ENCODE data around the gene BTBD16.
A peak's percentile ranks its signal among the peaks of the same experiment; 100 is the strongest.

BTBD16 gene

DNA sequence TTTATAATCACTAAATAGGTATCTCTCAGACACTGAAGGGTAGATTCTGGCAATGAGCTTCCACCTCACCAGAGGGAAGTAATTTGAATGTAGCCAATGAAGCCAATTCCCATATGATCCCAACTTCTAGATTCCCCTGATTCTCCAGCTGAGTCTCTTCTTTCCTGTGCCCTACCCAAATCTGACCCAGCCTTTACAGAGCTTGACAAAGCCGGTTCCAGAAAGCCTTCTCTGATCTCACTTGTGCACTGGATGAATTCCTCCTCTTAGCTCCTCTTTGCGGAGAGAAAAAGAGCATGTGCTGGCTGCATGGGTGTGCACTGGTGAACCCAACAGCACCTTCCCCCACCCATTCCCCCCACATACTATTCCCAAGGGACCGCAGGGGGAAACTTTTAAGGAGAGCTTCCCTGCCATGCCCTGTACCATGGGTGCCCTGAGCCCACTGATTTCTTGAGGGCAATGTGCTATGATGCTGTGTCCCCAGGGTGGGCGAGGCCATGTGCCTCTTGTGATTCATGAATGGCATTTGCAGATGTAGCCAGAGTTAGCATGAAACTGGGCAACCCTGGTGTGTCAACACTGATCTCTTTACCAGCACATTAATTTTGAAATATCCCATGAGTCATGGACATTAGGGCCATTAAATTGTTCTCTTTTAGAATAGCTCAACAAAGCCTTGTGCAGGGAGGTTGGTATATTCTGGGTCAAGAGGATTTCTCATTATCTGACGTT, 53.0 kb downstream of the BTBD16 start:
- DNase-seq = no peak

DNA sequence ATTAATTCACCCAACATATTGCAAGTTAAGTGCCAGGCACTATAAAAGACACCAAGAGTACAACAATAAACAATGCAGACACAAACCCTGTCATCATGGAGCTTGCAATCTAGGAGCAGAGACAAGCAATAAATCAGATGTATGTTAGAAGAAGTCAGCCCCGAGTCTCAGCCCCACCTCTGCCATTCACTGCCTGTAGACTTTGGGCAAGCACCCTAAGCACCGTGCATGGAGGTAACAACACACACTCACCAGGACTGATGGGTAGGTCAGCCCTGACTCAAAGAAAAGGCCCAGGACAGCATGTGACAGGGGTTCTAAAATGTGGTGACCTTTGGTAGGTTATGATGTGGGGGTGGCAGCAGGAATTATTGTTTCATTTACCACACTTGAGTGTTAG, 54.1 kb downstream of the BTBD16 start:
- DNase-seq = no peak

DNA sequence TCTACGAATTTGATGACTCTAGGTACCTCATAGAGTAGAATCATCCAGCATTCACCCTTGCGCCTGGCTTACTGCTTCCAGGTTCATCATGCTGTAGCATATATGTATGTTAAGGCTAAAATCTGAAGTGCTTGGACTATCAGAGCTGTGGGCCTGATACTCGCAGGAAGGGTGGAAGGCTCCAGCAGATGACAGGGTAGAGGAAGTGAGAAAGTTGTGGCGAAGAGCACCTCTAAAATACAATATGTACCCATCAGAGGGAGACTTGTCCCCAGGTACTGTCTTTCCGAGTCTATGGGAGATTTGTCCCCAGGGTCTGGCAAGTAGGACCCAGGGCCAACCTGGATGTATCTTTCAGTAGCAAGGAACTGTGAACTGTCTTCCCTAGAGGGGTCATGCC, 55.3 kb downstream of the BTBD16 start:
- DNase-seq = no peak

DNA sequence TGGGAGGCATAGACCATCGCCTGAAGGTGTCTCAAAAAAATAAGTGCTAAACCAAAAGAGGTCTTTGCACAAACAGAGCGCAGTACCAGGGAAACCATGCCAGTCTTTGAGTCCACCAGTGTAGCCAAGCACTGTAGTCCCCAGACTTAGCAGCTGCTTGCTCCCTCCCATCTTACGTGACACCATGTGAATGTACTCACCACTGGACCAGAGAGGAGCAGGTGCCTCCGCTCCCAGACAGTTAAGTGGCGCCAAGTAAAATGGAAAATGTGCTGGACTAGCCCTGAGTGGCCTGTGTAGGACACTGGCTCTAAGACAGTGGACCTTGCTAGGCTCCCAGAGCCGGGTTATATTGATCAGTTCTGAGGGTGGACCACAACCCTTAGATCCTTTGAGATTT, 55.7 kb downstream of the BTBD16 start:
- no peak for DNase-seq

- DNase-seq = no peak
Measured at GRCh38 chr10:122327237-122328206, 56.4 kb downstream of the BTBD16 start.

- DNase-seq = no peak
Measured at GRCh38 chr10:122328676-122329075, 57.6 kb downstream of the BTBD16 start.

DNA sequence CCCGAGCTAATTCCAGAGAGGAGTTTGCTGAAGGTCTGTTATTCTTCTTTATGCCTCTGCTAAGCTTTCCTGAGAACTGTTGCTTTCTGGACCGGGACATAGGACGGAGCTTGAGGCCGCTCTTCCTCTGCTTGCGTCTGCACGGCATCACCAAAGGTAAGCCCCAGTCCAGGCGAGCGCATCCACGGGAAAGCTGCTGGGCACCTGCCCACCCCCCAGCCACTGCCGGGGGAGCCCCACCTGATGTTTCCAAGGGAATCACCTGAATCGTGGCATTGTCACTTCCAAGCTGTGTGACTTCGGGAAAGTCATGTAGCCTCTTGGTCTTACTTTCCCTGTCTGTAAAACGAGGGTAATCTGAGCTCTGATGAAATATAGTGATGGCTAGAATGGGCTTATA, 58.3 kb downstream of the BTBD16 start:
- no peak for DNase-seq

DNA sequence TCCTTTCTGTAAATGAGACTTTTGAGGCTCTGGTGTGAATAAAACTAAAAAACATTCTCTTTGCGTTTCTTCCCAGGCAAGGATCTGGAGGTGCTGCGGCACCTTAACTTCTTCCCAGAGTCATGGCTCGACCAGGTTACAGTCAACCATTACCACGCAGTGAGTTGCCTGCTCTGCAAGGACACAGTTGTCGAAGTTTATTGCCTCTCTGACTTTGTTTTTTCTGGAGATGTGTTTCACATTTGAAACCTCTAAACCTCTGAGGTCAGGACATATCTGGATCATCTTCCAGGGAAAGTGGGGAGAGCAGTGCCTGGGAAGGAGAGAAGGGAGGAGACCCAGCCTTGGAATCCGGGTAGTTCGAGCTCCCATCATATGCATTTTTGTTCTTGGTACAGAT, 60.0 kb downstream of the BTBD16 start:
- no peak for DNase-seq

DNA sequence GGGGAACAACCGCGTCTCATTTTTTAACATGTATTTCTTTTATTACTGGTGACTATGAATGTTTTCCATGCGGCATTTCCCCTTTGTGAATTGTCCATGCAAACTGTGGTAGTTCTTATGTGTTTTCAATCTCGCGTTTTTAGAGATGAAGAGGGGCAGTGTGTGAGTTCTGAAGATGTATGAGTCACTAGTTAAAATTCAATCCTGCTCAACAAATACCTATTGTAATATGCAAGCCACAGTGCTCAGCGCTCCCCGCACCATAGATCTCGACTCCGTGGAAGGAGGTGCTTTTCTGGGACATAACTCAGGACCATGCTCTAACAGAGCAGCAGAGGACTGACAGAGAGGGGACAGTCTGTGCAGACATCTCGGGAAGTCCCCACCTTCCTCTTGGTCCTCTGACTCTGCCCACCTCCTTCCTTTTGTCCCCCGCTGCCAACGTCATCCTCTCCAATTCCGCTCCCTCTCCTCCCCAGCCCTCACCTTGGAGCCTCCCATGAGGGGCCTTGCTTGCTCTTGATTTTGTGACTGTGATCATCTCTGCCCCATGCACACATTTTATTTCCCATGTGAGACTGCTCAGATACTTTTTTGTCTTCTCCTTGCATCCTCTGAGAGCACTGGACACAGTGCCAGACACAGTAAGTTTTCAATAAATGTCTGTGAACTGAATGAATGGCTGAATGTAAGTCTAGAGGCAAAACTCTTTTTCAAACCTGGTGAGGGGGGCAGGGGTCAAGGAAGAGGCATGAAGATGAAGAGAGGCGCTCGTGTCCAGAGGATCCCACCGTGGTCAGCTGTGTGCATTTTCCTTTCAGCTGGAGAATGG, 60.7 kb downstream of the BTBD16 start:
- no peak for DNase-seq

- DNase-seq = no peak
Measured at GRCh38 chr10:122333037-122333436, 61.9 kb downstream of the BTBD16 start.

- no peak for DNase-seq
Measured at GRCh38 chr10:122336332-122336731, 65.2 kb downstream of the BTBD16 start.

DNA sequence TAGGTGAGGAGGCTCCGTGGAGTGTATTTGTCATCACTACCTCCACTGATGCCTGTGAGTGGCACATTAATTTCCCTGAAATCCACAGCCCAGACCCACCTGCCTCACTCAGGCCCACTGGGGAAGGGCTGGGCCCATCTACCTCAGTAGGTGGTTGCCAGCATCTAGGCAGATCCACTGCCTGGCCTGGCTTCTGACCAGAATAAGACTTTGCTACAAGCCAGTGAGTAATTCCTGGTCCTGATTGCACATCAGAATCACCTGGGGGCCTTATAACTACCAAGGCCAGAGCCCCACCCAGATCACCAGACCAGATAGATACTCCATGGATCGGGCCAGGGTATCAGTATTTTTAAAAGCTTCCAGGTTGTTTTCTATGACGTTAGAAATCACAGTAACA, 65.9 kb downstream of the BTBD16 start:
- DNase-seq = no peak

DNA sequence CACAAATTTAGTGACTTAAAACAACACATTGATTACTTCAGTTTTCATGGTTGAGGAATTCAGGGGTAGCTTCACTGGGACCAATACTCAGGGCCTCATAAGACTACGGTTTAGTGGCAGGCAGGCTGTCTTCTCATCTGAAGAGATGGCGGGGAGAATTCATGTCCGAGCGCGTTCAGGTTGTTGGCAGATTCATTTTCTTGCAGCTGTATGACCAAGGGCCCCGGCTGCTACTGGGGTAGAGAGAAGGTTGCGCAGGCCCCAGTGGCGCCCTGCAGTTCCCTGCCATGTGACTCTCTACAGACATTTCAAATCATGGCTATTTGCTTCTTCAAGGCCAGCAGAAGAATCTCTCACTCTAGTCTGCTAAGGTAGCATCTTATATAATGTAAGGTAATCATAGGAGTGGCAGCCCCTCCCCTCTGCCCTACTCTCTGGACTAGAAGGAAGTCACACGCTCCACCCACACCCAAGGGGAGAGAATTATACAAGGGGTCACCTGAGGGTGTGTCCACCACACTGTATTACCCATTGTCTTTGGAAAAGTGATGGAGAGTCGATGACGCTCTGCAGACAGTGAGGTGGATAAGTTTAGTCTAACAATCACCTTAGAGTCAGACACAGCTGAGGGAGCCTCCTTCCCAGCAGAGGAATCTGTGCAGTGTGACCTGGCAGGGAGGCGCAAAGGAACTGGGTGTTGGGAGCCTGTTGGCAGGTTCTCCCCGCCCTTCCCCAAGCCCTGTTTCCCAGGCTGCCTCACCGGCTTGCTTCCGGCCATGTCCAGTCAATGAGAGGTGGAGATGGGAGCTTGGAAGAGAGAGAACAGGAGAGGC, 67.7 kb downstream of the BTBD16 start:
- no peak for DNase-seq

DNA sequence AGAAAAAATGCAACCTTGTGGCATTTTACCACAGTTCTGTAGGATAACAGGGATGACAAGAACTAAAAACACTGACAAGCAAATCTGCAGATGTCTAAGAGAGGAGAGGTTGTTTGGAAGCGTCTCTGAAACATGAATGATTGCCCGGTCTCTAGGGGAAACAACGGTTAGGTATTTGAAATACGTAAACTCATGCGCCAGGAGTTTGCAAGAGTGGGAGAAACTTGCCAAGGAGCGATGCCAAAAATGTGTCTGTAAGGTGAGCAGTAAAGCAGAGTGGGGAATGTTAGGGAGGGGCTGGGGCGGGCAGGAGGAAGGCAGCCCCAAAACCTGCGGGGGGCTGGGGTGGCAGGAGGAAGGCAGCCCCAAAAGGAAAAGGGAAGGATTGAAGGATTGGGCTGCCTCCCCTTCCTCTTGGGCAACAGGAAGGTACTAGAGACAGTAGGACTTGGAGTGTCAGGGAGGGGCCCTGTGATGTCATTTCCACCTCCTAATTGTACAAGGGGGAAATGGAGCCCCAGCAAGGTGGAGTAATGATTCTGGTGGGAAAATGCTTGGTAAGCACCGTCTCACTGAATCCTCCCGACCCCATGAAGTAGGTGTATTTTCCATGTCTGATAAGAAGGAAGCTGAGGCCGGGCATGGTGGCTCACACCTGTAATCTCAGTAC, 70.2 kb downstream of the BTBD16 start:
- DNase-seq = no peak

- peak; percentile 26 to 54 for DNase-seq
Measured at GRCh38 chr10:122342293-122343134, 71.4 kb downstream of the BTBD16 start.

GRCh38 chr10:122343135-122343800, 72.2 kb downstream of the BTBD16 start:
- no peak for DNase-seq

DNA sequence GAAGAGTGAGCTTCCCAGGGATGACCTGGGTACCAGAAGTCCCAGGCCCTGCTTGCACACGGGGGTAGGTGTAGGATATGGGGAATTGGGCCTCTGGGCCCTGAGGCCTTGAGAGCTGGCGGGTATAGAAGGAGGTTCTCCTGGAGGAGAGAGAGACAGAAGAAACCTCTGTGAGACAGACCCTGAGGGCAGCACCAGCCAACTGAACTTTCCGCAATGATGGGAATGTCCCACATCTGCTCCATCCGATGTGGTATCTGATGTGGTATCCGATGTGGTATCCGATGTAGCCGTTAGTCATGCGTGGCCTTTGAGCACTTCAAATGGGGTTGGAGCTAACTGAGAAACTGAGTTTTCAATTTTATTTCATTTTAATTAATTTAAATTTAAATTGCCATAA, 72.8 kb downstream of the BTBD16 start:
- no peak for DNase-seq

GRCh38 chr10:122344741-122345258, 73.7 kb downstream of the BTBD16 start:
- no peak for DNase-seq

GRCh38 chr10:122346326-122346950, 75.3 kb downstream of the BTBD16 start:
- no peak for DNase-seq
